HK-2 (cell line): ENCODE data around the gene ABLIM3.

Source experiments
- DNase-seq: peaks from one replicate; pipeline ENCODE4 v3.0.0-alpha.2; 2018; ENCODE audit not compliant: unreplicated experiment

Gene ABLIM3

GRCh38 chr5:149282027-149282965 is 141.0 kb downstream of the ABLIM3 start:
- DNase-seq: no peak

DNA sequence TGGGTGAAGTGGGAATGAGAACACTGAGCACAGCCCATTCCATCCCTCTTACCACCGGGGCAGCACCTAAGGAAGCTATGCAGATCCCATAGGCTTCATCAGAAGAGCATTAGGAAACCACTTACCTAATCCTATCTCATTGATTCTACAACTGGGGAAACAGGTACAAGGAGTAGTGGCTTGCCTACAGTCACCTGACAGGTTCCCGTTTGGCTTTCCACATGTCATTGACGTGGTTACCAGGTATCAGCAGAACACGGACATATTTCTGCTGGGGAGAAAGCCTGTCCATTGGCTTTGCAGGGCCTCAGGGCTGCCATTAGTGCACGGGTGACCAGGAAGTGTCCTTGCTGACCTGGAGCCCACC is 141.7 kb downstream of the ABLIM3 start:
- DNase-seq: no peak

- no peak for DNase-seq
Observed at GRCh38 chr5:149283626-149284480, 142.6 kb downstream of the ABLIM3 start.

DNA sequence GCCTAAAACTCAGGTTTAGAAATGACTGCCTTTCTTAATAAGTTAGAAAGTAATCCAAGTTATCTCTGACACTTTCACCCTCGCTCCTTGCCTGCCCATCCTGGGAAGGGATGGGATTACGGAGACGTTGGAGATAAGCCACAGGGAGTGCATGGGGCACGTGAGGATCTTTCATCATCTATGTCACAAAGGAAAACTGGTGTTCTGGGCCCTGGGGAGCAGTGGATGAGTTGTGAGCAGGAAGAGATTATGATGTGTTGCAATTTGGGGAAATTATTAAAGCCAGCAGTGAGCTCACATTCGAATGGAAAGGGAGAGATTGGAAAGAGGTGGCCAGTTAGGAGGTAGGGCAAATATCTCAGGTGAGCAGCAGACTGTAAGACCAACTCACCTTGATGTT is 143.2 kb downstream of the ABLIM3 start:
- DNase-seq: no peak

GRCh38 chr5:149285153-149285552 is 143.9 kb downstream of the ABLIM3 start:
- DNase-seq: no peak

- DNase-seq: no peak
Observed at GRCh38 chr5:149288436-149288835, 147.1 kb downstream of the ABLIM3 start.

GRCh38 chr5:149289301-149289700 is 148.0 kb downstream of the ABLIM3 start:
- DNase-seq: no peak

DNA sequence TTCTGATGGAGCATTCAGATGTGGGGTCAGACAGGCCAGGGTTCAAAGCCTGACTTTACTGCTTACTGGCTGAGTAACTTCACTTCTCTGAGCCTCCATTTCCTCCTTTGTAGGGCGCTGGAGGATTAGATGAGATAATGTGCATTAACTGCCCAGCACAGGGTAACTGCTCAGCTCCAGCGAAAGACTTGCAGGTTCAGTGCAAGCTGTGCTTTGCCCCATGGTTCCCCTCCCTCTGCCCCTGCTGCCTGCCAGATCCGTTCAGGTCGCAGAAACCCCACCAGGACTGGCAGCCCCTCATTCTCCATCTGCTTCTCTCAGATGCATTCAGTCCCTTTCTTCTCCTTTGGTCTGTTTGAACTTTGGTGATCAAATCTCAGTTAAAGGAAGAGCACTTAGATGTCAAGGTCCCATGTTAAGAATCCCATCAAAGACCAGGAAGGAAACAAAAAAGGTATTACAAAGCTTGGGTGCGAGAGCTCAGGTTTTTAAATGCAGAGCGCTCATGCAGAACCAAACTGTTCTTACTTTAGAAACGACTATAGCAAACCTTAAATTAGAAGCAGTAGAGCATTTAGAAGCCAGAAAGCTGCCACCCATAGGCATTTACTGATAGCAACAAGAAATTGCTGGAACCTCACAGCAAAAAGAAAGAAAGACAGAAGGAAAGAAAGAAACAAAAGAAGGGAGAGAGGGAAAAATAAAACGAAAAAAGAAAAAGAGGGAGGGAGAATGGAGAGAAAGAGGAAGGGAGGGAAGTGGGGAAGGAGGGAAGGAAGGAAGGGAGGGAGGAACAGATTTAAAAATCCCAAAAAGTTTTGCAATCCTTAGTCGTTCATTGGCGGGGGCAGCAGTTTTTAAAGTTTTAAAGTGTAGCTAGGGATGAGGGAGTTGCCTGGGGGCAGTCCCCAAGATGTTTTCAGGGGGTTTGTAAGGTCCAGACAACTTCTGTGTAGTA is 153.9 kb downstream of the ABLIM3 start:
- no peak for DNase-seq

- DNase-seq: no peak
Observed at GRCh38 chr5:149297340-149298025, 156.2 kb downstream of the ABLIM3 start.

DNA sequence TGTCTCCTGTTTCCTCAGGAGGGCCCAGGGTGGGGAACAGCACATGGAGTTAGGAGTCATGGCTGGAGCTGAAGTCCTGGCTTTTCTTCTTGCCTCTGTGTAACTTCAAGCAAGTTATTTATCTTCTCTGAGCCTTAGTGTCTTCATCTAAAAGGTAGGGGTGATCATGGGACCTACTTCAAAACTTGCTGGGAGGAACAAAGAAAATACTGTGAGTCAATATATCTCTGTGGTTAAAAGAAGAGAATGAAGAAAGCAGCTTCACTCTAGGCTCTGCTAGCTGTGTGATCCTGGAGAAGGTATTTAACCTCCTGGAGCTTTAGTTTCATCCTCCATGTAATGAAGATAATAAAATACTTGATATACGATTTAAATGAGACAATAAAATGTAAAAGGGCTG is 156.9 kb downstream of the ABLIM3 start:
- DNase-seq: no peak

GRCh38 chr5:149298842-149299404 is 157.6 kb downstream of the ABLIM3 start:
- no peak for DNase-seq

DNA sequence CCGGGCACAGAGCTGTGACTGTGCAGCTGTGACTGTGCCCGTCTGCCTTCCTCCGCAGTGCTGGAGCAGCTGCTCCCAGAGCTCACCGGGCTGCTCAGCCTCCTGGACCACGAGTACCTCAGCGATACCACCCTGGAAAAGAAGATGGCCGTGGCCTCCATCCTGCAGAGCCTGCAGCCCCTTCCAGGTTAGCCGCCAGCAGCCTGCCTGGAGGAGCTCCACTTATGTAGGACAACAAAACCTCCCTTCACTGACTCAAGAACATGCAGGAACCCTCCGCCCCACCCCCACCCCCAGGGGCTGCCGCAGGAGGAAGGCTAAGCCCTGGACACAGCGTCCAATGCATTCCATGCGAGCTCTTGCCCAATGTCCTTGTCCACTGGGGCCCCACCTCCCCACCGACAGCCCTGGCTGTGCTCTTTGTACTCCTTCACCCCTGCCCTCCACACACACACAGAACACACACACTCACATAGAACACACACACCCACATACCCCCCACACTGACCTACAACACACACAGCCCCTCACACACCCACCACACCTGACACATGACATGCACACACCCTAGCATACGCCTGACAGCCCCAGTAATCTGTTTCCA is 158.3 kb downstream of the ABLIM3 start:
- DNase-seq: no peak

DNA sequence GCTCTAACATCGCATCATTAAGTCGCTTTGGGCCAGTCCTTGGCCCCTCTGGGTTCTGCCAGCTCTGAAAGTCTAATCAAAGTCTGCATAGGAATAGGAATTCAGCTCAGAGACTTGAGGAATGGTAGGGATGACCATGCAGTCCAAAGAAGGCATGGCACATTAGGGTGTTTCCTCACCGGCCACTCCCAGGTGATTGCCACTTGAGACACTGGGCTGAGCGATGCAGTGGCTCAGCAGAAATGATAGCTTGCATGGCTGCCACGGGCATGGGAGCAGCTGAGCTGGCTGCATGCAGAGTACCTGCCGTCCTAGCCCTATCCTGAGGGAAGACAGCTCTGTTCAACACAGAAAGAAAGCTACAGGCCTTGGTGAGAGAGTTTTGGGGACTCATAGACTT is 159.1 kb downstream of the ABLIM3 start:
- DNase-seq: no peak

- no peak for DNase-seq
Observed at GRCh38 chr5:149301049-149301743, 159.9 kb downstream of the ABLIM3 start.

- DNase-seq: no peak
Observed at GRCh38 chr5:149301744-149302380, 160.6 kb downstream of the ABLIM3 start.

DNA sequence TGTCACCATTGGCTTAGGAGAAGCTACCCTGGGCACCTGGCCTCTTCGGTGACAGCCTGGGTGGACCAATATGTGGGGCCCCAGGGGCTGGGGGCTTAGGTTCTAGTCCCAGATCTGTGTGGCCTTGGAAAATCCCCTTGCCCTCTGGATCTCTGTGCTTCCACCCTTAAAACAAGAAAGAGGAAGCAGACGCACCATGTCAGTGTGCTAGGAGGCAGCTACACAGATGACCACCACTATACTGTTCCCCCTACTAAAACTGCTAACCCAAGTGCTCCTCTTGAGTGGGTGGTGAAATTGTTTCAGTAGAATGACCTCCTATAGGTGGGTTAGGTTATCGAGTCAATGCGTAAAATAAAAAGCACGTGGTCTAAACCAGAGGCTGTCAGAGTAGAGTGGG is 161.3 kb downstream of the ABLIM3 start:
- DNase-seq: no peak

- no peak for DNase-seq
Observed at GRCh38 chr5:149303210-149303609, 161.9 kb downstream of the ABLIM3 start.

GRCh38 chr5:149304195-149305078 is 163.1 kb downstream of the ABLIM3 start:
- DNase-seq: no peak
